ENCODE data around the gene OTUD7B.

DNA sequence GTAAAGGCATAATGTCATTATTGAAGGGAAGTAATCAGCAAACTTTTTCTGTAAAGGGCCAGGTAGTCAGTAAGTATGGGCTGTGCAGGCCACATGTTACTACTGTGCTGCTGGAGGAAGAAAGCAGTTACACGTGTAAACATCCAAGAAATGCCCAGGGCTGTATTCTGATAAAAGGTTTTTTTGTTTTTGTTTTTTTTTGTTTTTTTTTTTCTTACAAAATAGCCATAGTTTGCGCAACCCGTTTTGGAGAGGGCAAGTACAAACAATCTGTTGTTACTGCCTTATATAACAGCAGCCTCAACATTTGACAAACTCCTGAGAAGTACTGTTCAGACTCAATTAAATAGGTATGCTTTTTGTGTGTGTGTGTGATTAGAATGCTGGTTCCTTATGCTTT, 47.2 kb downstream of the OTUD7B start:
- TF ChIP-seq RARB (CRISPR knock-in tag; IDR thresholded peaks at IDR 0.05) (no peak), OSR1 (CRISPR knock-in tag; IDR thresholded peaks at IDR 0.05) (no peak)
- TF ChIP-seq, protein P1, sequence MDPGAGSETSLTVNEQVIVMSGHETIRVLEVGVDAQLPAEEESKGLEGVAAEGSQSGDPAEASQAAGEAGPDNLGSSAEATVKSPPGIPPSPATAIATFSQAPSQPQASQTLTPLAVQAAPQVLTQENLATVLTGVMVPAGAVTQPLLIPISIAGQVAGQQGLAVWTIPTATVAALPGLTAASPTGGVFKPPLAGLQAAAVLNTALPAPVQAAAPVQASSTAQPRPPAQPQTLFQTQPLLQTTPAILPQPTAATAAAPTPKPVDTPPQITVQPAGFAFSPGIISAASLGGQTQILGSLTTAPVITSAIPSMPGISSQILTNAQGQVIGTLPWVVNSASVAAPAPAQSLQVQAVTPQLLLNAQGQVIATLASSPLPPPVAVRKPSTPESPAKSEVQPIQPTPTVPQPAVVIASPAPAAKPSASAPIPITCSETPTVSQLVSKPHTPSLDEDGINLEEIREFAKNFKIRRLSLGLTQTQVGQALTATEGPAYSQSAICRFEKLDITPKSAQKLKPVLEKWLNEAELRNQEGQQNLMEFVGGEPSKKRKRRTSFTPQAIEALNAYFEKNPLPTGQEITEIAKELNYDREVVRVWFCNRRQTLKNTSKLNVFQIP (CRISPR knock-in tag; IDR thresholded peaks at IDR 0.05; ENCODE audit: borderline replicate concordance, low read depth) = no peak
